A549 treated with Mapracorat at 1 μM for 4 hours (cell line): Measurements from ENCODE around the gene INPP5A. TPM values are rescaled to one million over a fixed set of nuclear protein-coding genes. Genes with fewer than 3 reads are reported as not detected.

Experiments used
- total RNA-seq: library from RNA; stranded (reverse); fragments of 200-300 nt; extraction: Qiagen RNA extraction; gene quantifications from 5 replicates; pipeline ENCODE4 v1.2.3, GENCODE V29; 2022

Gene INPP5A, protein sequence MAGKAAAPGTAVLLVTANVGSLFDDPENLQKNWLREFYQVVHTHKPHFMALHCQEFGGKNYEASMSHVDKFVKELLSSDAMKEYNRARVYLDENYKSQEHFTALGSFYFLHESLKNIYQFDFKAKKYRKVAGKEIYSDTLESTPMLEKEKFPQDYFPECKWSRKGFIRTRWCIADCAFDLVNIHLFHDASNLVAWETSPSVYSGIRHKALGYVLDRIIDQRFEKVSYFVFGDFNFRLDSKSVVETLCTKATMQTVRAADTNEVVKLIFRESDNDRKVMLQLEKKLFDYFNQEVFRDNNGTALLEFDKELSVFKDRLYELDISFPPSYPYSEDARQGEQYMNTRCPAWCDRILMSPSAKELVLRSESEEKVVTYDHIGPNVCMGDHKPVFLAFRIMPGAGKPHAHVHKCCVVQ
- 11.1 to 13.9 TPM (median 13.1 TPM) in 5 replicates for total RNA-seq

DNA sequence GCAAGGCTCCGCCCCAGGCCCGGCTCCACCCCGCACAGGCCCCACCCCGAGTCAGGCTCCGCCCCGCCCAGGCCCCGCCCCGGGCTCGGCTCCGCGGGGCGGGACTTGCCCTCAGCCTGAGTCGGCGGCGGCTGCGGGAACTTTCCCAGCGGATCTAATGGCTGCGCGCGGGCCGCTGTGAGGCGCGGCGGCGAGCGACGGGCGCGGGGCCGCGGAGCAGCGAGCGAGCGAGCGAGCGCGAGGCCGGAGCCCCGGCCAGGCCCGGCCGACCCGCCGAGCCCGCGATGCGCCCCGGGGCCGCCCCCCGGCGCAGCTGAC lies at the start of gene INPP5A:
Gene INPP5A, plus strand, starts transcription at position 104 of the 318 bp plus-strand sequence. CDS start 310 bp downstream, outside the sequence.

GRCh38 chr10:132785723-132786475 lies 248.3 kb downstream of the INPP5A start, which contains the start of gene NKX6-2:
NKX6-2 (minus strand) TSS chr10:132786147; CDS start chr10:132785948, 199 bp downstream.

Other genes with a start within 250 kb of the INPP5A start
- gene STK32C, start 229.8 kb upstream of the INPP5A start, total RNA-seq, result 32.6 to 49.1 TPM (median 47.1 TPM) in 5 replicates
- gene LRRC27, start 205.6 kb upstream of the INPP5A start, total RNA-seq, result 4.4 to 6.1 TPM (median 5.3 TPM) in 5 replicates
- 10.8 to 18.9 TPM (median 18.6 TPM) in 5 replicates for gene PWWP2B, start 140.6 kb upstream of the INPP5A start, total RNA-seq
- gene NKX6-2, start 248.4 kb downstream of the INPP5A start, total RNA-seq, result 0.15 to 0.56 TPM (median 0.44 TPM) in 5 replicates